A549 treated with DMSO at 1 μM for 4 hours (cell line): ENCODE measurements around the gene MGAT5B. TPM values are rescaled to one million over a fixed set of nuclear protein-coding genes. Genes with fewer than 3 reads are reported as not detected.

Source experiments
- total RNA-seq: library from RNA; stranded (reverse); fragments of 200-300 nt; extraction: Qiagen RNA extraction; gene quantifications from 5 replicates; pipeline ENCODE4 v1.2.3, GENCODE V29; 2022; ENCODE audit warnings: low read depth

Gene MGAT5B, protein sequence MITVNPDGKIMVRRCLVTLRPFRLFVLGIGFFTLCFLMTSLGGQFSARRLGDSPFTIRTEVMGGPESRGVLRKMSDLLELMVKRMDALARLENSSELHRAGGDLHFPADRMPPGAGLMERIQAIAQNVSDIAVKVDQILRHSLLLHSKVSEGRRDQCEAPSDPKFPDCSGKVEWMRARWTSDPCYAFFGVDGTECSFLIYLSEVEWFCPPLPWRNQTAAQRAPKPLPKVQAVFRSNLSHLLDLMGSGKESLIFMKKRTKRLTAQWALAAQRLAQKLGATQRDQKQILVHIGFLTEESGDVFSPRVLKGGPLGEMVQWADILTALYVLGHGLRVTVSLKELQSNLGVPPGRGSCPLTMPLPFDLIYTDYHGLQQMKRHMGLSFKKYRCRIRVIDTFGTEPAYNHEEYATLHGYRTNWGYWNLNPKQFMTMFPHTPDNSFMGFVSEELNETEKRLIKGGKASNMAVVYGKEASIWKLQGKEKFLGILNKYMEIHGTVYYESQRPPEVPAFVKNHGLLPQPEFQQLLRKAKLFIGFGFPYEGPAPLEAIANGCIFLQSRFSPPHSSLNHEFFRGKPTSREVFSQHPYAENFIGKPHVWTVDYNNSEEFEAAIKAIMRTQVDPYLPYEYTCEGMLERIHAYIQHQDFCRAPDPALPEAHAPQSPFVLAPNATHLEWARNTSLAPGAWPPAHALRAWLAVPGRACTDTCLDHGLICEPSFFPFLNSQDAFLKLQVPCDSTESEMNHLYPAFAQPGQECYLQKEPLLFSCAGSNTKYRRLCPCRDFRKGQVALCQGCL
- total RNA-seq: 20.2 to 25.7 TPM (median 22.8 TPM) in 5 replicates

DNA sequence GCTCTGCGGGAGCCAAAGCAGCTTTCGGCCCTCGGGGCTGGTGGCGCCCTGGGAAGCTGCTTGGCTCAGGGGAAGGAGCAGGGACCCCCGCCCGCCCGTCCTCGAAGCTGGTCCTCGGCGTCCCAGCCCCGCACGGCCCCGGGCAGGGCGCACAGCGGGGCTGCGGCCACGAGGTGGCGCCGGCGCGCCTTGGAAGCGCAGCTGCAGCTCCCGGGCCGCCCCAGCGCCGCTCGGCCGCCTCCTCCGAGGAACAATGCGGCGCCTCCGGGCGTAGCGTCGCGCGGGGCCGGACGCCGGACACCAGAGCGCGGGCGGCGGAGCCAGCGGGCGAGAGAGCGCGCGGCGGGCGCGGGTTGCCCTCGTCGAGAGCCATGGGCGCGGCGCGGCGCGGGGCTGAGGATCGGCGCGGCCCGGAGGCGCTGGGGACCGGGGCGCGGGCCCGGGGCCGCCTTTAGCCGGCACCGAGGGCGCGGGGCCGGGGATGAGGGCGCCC, at the start of gene MGAT5B:
MGAT5B (plus strand) TSS at position 229 of the 493 bp plus-strand sequence. CDS start 626 bp downstream, outside the sequence.

Other genes with a start within 250 kb of the MGAT5B start
- gene ST6GALNAC1, start 224.6 kb upstream of the MGAT5B start, total RNA-seq: 0.15 to 0.44 TPM (median 0.30 TPM) in 4 of 5 replicates, not detected in the other
- 57.1 to 72.0 TPM (median 64.7 TPM) in 5 replicates for gene MXRA7, start 157.4 kb upstream of the MGAT5B start, total RNA-seq
- 65.6 to 84.7 TPM (median 78.9 TPM) in 5 replicates for gene JMJD6, start 141.8 kb upstream of the MGAT5B start, total RNA-seq
- 56.3 to 67.2 TPM (median 60.6 TPM) in 5 replicates for gene METTL23, start 141.6 kb upstream of the MGAT5B start, total RNA-seq
- gene SRSF2, start 131.1 kb upstream of the MGAT5B start, total RNA-seq: 404 to 467 TPM (median 440 TPM) in 5 replicates
- gene MFSD11, start 130.3 kb upstream of the MGAT5B start, total RNA-seq: 21.3 to 24.2 TPM (median 21.8 TPM) in 5 replicates